CD4-positive, alpha-beta T cell treated with Interleukin-4 for 4 hours (primary cell): ENCODE results near the gene ARHGAP5.

ENCODE experiments used
- DNase-seq: peaks from one replicate; pipeline ENCODE4 v3.0.0-alpha.2; 2020

Gene ARHGAP5

DNA sequence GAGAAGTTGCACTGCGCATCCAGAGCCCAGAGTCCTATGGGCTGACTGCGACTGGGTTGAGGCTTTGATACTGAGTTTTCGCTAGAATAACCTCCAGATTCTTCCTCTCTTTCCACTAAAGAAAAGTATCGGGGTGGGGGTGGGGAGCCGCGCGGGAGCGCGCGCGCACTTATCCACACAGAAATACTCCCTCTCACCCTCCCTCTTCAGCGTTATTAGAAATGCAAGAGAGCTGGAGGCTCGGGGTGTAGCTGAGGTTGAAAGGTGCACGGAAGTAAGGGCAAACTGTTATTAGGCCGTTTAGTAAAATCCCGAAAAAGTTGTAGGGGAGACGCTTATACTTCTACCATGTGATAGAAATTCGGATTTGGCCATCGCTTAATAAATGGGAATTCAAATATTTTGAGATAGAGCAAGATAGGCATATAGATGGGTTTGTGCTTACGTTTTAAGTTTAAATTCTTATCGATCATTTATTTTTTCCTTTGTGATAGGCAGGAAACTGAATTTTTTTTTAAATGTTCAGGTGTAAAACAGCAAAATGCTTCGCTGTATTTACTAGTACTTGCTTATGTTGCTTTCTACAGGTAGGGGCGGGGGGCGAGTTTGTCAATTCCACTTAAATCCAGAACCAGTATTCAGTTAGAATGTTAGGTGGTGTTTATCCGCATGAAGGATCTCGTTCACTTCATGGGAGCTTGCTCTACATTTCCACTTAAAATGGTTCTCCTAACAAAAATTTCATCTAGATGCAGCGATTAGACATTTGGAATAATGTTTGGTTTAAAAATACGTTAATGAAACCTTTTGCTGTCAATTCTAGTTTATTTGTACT, 1.1 kb downstream of the ARHGAP5 start:
- DNase-seq = peak; percentile 29

DNA sequence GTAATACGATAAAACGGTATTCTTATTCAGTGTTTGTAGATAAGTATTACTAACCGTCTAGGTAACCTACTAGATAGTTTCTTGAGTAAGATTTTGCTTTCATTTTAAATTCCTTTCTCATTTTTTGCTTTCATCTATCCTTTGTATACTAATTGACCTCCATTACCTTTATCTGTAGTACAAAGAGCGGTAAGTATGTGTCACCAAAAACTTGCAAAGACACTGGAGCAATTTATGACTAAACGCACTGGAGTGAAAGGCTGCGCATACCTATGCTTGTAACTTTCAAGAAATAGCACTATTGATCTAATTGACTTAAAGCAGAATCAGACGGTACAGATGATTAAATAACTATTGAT, 1.7 kb downstream of the ARHGAP5 start:
- DNase-seq = peak; percentile 63

DNA sequence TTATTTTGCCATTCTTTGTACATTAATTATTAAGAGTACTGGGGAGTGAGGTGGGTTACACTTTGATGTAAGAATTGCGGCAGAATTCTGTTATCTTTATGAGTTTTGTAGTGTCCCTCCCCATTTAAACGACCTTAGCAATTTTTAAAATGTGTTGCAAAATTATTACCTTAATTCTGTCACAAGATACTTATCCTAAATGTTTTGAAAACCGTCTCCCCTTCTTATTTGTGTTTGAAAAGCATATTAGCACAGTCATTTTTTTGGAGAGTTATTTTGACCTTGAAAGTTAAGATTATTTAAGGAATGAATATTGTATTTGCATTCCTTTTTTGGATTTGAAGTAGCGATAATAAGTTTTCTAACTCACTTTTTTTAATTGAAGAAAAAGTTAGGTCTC, 2.2 kb downstream of the ARHGAP5 start:
- DNase-seq = no peak

DNA sequence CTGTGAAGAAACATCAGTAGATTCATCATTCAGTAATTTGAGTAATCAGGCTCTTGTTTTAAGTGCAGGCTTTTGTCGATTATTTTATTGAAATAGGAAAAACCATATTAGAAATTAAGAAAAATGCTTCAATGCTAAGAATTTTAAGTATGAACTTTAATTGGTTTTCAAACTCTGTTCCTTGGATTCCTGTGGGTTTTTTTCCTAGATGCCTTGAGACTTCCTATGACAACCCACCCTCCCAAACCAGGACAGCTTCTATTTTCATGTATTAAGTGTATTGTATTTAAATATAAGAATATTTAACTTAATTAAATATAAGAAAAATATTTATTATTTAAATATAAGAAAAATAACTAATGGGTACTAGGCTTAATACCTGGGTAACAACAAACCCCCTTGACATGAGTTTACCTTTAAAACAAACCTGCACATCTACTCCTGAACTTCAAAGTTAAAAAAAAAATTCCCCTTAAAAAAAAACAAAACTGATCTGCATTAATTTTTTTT, 3.0 kb downstream of the ARHGAP5 start:
- DNase-seq = no peak

DNA sequence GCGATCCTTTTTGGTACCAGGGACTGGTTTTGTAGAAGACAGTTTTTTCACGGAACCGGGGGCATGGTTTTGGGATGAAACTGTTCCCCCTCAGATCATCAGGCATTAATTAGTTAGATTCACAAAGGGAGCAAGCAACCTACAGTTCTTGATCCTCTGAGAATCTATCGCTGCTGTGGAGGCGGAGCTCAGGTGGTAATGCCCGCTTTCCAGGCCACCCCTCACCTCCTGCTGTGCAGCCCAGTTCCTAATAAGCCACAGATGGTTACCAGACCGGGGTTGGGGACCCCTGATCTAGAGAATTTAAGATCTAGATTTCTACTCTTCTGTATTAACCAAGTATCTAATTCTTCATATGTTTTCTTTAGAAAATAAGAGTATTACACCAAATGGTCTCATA, 4.8 kb downstream of the ARHGAP5 start:
- DNase-seq = no peak

DNA sequence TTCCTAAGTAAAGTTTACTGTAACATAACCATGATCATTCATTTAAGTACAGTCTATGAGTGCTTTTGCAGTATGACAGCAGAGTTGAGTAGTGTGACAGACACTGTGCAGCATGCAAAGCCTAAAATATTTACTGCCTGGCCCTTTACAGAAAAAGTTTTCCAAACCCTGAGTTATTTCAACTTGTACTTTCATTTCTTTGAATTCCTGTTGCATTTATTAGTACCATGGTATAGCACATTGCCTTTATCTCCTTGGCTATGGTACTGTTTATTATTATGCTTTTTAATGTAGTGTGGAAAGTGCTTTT, 6.2 kb downstream of the ARHGAP5 start:
- no peak for DNase-seq

DNA sequence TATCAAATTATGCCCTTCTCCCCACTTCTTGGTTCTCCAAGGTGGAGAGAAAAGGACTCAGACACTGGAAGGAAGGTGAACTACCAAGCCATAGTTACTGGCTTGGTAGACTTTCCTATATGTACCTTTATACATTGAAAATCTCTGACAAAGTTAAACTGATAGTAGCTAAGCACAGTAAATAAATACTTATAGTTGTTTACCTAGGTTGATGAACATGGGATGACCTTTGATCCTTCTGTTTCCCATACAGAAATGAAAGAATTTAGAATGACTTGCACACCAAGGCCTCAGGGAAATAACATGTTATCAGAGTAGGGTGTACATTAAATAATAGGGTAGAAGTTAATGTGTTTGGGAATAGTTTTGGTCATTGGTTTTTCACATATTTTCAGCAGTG, 6.7 kb downstream of the ARHGAP5 start:
- DNase-seq = no peak

DNA sequence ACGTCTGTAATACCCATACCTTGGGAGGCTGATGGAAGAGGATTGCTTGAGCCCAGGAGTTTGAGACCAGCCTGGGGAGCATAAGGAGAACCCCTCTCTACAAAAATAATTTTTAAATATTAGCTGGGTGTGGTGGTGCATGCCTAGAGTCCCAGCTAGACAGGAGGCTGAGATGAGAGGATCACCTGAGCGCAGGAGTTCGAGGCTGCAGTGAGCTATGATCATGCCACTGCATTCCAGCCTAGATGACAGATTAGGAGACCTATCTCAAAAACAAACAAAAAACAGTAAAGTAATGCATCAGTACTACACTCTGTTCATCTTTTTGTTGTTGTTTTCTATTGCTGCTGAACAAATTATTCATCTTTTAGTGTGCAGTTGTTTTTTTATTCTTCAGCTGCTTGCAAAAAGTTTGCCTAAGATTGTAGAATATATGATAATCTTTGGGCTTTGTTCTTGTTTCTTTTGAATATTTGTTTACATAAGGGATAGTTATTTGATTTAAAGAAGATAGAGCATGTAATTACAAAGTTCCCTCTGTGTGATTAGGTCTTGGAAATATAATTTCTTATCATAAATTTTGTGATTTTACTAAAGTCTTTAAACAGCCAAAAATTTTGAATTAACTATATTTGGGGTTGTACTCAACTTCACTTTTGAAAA, 8.2 kb downstream of the ARHGAP5 start:
- no peak for DNase-seq

DNA sequence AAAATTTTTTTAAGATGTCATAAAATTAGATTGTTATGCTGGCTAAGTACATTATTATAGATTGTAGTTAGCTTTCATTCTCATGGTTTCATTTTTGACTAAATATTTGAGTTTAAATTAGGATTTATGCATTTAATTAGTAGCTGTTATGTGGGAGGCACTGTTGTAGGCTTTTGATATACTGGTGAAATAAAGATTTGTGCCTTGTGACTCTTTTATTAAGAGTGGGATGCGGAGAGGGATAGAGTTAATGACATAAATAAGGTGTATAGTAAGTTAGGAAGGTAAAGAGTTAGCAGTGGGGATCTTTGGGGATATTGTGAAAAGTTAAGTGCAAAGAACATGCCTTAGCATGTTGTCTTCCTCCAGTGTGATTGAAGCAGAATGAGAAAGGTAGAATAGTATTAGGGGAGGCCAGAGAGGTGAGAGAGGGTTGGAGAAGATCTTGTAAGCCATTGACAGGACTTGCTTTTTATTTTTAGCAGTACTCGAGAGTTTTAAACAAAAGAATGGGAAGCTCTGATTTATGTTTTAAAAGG, 8.8 kb downstream of the ARHGAP5 start:
- no peak for DNase-seq

DNA sequence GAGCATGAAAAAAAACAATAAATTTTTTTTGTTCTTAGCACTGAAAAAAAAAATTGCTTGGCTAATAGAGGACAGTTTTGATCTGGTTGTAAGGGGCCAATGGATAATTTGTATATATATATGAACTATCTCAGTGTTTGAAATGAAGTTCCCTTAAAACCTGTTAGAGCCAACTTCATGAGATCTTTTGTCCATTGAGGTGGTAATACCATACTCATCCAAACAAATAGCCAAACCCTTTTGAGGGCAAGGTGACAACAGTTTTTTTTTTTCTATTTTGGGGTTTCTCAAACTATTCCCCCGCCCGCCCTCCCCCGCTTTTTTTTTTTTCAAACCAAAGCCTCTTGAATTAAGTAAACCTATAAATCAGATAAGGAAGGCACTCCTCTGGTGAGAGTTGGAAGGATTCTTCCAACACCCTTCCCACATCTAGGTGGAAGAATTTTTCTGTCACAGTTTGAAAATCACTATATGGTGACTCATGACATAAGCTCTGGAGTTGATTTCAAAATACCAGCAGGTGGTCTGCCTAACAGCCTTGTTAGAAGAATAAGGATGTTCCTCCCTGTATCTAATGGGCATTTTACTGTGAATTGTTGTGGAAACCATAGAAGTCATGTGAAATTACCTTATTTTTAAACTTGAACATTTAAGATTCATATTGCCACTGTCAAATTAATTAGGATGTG, 10.2 kb downstream of the ARHGAP5 start:
- DNase-seq = no peak

DNA sequence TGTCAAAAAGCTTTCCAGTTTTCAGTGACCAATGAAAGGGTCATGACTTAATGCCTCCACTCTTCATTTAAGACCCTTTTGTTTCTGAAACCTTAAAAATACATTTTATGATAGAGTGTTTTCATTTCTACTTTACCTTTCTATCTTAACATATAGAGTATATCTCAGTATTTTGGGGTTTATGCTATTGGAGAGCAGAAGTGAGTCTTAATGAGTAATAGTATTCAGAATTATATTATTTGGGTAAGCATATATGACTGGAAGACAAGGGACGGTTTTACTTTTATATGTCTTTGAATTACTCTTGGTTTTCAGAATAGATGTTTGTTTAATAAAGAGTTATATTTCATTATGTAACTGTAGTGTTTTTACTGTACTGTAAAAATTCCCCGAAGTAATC, 10.8 kb downstream of the ARHGAP5 start:
- DNase-seq = no peak

DNA sequence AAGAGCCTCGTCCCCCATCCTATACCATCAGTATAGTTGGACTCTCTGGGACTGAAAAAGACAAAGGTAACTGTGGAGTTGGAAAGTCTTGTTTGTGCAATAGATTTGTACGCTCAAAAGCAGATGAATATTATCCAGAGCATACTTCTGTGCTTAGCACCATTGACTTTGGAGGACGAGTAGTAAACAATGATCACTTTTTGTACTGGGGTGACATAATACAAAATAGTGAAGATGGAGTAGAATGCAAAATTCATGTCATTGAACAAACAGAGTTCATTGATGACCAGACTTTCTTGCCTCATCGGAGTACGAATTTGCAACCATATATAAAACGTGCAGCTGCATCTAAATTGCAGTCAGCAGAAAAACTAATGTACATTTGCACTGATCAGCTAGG, 13.6 kb downstream of the ARHGAP5 start:
- no peak for DNase-seq

DNA sequence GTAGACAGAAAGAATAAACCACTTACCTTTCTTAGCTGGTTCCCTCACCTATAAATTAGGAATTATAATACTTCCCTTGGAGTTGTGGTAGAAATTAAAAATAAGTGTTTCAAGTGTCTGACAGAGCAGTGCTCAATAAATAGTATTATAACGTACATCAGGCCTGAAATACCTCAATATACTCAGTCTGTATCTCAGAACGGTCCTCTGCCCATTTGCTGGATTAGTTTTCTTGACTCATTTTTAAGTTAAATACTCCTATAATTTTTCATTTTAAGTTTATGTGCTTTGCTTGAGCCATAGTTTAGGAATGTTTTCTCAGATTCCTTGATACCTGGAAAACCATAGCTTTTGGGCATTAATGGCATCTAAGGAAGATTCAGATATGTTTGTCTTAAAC, 22.4 kb downstream of the ARHGAP5 start:
- no peak for DNase-seq

DNA sequence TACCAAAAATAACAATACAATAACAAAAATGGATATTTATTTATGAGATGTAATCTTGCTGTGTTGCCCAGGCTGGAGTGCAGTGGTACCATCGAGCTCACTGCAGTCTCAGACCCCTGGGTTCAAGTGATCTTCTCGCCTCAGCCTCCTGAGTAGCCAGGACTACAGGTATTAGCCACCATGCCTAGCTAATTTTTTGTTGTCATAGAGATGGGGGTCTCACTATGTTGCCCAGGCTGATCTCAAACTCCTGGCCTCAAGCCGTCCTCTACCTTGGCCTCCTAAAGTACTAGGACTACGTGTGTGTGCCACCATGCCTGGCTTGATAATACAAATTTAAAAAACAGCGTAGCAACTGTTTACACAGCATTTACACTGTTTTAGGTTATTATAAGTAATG, 23.1 kb downstream of the ARHGAP5 start:
- no peak for DNase-seq

DNA sequence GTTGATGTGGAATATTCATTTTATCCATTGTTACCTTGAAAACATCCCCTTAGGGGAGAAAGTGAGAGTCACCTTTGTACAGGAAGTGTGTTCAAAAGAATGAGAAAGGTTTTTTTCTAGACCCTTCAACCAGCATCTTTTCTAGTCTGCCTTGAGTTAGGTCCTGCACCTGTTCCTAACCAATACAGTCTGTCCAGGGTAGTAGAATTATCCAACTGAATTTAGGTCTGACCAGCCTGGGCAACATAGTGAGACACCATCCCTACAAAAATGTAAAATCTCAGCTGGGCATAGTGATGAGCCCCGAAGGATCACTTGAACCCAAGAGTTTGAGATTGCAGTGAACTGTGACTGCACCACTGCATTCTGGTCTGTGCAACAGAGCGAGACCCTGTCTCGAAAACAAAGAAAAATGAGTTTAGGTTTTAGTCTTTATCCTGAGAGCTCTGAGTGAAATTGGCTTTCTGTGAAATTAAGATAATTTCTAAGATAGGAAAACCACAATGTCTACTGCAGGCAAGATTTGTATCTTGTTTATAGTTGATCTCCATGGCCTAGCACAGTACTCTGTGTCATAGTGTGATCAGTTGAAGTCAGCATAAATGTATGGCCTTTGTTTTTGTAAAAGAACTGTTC, 25.2 kb downstream of the ARHGAP5 start:
- peak; percentile 63 for DNase-seq

DNA sequence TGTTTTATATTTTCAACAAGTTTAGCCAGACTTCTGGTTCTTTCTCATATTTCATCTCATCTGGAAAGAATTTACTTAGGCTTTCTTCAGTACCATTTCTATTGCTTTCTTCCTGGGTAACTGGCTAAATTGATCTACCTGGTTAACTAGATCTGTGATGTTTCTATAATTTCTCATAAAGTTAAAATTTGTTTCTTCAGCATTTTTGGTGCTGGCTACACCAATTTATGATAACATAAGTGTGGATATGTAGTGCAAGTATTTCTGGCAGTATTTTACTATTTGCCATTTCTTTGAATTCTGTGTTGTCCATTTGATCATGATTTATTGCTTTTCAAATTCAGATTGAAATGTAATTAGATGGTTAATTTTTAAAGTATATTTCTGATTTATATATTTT, 25.9 kb downstream of the ARHGAP5 start:
- DNase-seq = no peak

DNA sequence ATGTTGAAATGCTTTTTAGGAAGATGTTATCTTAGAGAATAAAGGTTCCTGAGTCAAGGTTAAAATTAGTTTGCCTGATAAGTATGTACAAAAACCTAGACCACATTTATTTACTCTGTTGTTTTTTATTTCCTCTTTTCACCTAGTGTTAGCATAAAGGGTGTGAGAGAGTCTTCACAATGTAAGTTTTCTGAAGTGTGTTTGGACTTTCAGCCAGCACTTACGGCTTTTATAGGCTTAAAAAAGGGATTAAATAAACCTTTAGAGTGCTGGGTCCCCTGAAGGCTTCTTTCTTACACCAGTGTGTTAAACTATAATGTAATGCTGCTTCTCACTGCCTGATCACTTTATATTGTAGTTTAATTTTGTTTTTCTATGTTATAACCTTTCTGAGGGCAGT, 27.2 kb downstream of the ARHGAP5 start:
- DNase-seq = no peak

DNA sequence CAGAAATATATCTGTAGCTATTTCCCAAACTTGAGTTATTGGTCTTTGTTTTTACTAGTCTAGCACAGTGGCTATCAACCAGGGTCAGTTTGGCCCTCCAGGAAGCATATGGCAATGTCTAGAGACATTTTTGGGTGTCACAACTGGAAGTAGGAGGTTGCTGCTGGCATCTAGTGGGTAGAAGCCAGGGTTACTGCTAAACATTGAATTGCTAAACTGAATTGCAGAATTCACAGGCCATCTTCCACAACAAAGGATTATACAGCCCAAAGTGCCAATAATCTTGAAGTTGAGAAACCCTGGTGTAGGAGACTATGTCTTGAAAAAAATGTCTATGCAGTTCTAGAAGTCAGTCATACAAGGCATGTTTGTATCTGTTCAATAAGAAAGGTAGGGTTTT, 27.7 kb downstream of the ARHGAP5 start:
- DNase-seq = no peak

DNA sequence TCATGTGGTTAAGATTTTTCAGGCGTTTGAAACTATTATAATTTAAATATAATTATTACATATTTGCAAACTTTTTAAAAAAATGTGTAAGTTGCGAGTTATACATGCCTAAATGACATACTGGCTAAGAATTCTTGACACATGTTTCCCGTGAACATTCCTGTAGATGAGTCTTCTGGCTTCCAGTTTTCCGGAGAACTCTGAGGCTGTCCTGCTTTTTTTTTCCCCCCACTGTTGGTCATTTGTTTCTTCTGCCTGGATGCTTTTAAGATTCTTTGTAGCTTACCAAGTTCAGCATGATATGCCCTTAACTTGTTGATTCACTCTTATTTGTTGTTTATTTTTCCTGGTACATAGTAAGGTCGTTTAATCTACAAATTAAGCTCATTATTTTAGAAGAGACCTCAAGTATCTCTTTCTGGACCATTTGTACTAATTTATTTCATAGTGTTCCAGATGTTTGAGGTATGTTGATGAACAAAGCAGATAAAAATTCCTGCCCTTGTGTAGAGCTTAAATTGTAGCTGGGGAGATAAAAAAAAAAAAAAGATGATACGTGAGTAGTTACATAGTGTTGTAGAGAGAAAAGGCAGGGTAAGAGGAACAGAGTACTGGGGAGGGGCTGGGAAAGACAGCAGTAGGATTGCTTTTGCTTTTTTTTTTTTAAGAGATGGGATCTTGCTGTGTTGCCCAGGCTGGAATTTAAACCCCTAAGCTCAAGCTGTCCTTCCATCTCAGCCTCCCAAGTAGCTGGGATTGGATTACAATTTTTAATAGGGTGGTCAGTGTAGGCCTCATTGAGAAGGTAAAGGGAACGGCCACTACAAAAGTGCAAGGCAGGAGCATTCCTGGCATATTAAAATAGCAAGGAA, 32.8 kb downstream of the ARHGAP5 start:
- no peak for DNase-seq

DNA sequence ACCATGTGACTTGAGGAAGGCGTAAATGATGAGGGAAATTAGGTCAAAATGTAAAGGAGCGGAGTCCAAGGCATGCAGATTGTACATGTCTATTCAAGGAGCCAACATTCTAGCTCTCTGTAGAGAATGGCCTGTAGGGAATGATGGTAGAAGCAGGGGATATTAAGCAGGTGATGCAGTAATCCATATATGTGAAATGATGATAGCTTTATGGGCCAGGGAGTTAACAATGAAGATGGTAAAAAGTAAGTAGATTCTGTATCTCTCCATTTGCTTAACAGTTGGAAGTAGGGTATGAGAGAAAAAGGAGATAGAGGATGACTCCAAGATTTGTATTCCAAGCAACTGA, 33.4 kb downstream of the ARHGAP5 start:
- DNase-seq = no peak

DNA sequence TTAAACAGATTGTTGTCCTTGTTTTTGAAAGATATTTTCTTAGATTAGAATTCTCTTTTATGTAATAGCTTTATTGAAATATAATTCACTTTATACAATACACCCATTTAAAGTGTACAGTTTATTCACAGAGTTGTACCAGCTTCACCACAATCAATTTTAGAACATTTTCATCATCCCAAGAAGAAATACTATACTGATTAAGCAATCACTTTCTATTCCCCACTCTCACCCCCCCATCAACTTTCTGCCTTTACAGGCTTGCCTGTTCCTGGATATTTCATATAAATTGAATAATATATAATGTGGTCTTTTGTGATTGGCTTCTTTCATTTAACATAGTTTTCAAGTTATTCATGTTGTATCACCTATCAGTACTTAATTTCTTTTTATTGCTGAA, 44.4 kb downstream of the ARHGAP5 start:
- DNase-seq = no peak

DNA sequence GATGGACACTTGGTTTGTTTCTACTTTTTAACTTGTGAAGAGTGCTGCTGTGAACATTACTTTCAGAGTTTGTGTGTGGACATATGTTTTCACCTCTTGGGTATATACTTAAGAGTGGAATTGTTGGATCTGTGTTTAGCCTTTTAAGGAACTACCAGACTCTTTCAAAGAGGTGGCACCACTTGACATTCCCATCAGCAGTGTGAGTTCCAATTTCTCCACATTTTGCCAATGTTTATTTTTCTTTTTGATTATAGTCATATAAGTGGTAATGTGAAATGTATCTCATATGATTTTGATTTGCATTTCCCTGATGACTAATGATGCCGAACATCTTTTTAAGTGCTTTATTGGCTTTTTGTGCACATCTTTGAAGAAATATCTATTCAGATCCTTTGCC, 44.8 kb downstream of the ARHGAP5 start:
- no peak for DNase-seq
